DMS79 treated with DMSO at 0.1 percent for 48 hours (cell line): ENCODE results near the gene LTO1.
"Not testable (repeated sequence)": the region's sequence is repeated elsewhere in the genome, so short reads cannot be mapped to it uniquely, and the experiment has no call there.

Source experiments
- DNase-seq: peaks from one replicate; lab custom pipeline; 2025; lab: John Stamatoyannopoulos, UW

LTO1 gene

DNA sequence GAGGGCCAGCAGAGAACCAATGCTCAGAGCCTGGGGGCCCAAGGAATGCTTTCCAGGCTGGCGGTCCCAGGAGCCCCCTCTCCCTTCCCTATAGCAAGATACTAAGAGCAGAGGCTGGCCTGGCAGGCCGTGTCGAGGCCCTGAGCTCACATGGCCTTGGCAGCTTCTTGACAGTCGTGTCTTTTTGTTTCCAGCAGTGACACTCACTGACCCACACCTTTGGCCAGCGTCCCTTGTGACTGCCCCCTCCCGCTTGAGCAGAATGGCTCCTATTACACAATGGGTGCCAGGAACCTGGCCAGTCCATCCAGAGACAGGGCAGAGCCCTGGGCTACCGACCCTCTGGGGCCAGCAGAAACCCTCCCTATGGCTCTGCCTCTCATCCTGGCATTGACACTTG, 40.6 kb downstream of the LTO1 start:
- DNase-seq = no peak

DNA sequence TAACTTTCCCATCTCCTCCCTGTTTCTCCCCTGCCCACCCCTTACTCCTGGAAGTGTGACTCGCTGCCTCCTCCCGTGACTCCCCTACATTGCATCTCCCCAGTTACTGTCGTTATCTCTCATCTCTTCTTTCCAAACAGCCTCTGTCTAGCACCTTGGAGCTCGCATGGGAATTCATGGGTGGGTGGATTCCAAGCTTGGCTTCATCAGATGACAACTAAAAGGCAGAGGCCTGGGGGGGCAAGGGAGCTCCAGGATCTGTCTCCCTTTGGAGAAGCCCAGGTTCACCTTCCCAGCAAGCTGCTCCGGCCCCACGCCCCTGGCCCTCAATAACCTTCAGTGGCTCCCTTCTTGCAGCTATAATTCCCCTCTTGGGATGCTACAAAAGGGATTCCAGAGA, 41.1 kb downstream of the LTO1 start:
- no peak for DNase-seq

DNA sequence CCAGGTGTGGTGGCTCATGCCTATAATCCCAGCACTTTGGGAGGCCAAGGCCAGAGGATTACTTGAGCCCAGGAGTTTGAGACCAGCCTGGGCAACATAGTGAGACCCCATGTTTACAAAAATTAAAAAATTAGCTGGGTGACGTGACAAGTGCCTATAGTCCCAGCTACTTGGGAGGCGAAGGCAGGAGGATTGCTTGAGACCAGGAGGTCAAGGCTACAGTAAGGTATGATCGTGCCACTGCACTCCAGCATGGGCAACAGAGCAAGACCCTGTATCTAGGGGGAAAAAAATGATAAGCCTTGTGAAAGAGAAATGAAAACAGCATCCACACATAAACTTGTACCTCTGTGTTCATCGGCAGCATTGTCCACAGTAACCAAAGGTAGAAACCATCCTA, 42.3 kb downstream of the LTO1 start:
- no peak for DNase-seq

DNA sequence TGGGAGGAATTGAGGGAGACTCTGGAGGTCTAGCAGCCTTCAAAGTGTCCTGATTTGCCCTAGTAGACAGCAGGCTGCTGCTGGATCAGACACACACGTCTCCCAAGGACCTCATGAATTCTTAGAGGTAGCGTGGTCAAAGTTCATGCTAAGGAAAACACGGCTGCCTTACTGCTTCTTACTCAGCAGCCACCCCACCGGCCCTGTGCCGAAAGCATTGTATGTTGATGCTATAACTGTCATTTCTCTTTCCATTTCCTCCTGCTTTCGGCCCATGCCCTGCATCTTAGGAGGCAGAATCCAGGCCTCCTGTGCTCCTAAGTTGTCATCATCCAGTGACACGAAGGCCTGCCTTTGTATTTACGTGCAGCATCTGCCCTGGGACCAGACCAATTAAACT, 44.7 kb downstream of the LTO1 start:
- no peak for DNase-seq

DNA sequence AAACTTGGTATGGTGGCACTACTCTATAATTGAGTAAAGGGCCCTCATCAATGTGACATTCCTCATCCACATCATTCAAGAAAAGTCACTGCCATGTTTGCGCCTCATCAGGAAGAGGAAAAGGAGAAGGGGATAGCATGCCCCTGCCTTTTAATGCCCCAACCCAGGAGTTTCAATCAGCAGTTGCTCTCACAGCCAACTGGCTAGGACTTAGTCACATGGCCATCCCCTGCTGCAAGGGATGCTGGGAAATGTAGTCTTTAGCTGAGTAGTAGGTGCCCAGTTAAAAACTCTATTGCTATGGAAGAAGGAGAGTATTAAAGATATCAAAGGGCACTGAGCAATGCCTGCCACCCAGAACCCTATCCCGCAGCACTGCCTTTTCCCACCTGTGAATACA, 45.1 kb downstream of the LTO1 start:
- no peak for DNase-seq

DNA sequence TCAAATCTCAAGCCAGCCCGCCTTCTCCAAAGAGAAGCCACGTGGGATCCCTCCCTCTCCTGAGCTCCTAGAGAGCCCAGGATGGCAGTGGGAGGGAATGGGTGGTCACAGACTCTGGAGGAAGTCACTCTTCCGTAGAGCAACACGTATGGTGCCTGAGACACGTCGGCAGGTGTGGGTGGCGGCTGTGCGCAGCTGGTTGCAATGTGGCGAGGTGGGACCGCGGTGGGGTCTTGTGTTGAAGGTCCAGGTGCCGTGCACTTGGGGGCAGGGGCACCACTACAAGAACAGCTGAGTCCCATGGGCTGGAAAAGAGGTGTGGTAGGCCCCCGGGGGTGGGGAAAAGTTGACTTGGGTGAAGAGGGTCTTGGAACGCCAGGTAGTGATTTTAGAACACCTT, 47.6 kb downstream of the LTO1 start:
- no peak for DNase-seq

DNA sequence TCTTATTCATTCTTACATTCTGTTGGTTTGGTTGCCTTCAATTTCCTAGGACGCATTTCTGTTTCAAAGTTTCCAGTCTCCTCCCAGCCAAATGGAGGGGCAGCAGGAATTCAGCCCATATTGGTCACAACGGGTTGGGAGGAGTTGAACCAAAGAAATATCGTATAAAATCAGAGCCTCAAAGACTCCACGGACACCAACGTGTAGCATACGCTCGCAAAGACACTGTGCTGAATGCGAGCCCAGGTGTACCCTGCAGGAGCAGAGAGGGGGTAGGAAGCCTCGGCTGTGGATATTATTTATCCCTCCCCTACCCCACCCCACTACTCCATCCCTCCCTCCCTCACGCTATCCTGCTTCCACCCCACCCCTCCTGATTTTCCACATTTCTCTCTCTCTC, 49.7 kb downstream of the LTO1 start:
- DNase-seq = no peak

DNA sequence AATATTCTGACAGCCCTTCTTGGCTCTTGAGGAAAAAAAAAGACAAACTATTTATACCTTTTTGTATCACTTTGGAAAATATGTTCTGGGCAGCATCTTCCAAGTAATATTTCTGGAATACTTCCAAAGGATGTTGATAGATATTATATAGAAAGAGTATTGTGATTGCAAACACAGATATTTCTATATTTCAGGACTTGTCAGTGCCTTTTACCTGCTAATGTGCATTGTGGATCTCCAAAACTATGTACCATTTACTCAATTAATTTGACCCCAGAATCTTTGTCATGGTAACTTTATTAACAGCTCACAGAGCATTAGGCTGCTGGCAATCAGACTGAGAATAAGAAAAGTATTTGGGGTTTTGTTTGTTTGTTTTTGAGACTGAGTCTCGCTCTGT, 50.9 kb downstream of the LTO1 start:
- DNase-seq = no peak

DNA sequence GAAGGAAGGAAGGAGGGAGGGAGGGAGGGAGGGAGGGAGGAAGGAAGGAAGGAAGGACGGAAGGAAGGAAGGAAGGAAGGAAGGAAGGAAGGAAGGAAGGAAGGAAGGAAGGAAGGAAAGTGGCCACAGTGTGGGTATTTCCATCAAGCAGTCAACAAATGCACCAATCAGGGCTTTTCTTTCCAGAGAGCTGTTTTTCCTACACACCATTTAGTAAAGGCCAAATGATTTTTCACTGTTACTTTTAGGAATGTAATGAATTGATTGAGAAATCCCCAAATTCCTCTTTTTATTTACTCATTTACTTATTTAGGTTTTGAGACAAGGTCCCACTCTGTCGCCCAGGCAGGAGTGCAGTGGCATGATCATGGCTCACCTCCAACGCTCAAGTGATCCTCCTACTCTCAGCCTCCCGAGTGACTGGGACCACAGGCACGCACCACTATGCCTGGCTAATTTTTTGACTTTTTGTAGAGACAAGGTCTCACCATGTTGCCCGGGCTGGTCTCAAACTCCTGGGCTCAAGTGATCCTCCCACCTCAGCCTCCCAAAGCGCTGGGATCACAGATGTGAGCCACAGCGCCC, 53.0 kb downstream of the LTO1 start:
- not testable (repeated sequence) for DNase-seq

DNA sequence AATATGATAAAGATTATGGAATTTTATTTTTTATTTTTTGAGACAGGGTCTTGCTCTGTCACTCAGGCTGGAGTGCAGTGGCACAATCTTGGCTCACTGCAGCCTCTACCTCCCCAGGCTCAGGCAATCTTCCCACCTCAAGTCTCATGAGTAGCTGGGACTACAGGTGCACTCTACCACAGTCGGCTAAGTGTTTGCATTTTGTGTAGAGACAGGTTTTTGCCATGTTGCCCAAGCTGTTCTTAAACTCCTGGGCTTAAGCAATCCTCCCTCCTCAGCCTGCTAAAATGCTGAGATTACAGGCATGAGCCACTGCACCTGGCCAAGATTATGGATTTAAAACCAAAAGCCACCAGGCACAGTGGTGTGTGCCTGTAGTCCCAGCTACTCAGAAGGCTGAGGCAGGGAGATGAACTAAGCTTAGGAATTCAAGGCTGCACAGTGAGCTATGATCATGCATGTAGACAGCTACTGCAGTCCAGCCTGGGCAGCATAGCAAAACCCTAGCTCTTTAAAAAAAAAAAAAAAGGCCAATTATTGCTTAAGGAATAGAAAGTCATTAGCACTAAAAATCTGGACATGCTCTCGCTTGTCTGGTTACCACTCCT, 54.4 kb downstream of the LTO1 start:
- no peak for DNase-seq

DNA sequence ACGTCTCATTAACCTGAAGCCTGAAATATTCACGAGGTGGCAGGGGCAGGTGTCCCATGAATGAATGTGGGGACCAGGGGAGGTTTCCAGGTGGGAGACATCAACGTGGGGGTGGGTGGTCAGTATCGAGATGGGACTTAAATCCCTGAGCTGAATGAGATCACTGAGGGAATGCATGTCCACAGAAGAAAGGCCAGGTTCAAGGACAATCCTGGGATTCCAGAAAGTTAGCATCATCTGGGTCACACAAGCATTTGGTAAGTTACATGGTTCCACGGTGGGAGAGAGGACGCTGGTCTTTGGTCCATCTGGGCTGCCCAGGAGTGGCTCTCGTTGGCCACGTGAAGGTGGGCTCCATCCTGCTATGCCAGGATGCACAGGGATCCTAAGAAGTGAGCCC, 56.9 kb downstream of the LTO1 start:
- no peak for DNase-seq

DNA sequence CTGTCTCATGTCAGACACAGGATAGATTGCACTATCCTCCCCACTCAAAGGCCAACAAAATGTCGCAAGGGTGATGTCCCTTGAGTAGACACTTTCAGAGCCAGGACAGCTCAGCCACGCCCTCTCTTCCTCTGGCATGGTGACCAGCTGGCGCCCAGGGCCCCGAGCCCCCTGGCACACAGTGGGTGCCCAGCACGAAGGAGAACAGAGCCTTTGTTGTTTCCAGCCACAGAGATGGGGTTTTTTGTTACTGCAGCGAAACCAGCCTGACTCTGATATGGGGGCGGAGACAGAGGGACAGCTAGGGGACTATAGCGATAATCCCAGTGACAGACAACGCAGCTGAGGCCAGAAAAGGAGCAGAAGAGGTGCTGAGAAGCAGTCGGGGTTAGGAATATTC, 57.5 kb downstream of the LTO1 start:
- no peak for DNase-seq

DNA sequence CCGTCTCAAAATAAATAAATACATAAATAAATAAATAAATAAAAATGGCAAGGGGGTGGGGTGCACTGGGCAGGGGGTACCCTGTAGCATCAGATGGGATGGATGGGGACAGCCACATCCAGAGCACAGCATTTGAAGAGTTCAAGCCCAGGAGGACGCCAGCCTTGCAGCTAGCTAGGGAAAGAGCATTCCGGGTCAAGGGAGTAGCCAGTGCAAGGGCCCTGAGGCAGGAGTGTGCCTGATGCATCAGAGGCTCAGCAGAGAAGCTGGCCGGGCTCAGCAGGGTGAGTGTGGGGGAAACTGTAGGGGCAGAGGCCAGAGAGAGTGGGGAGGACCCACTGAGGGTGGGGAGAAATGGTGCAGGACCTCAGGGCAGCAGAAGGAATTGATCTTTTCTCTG, 57.9 kb downstream of the LTO1 start:
- no peak for DNase-seq
